BLaER1 treated with 17β-estradiol and CSF1 and Interleukin-3, amounts not matched to agents 10 nM and 100 nM (cell line): ENCODE data around the gene ANO1.

Experiments used
- H3K27ac ChIP-seq, 11 experiments: shearing (Covaris generic); formaldehyde crosslinking; 2 replicates each; pipeline ENCODE4 v1.8.1; 2022
- H3K27me3 ChIP-seq, 11 experiments: shearing (Covaris generic); formaldehyde crosslinking; 2 replicates each; pipeline ENCODE4 v1.8.1; 2022
- H3K36me3 ChIP-seq, 11 experiments: shearing (Covaris generic); formaldehyde crosslinking; 2 replicates each; pipeline ENCODE4 v1.8.1; 2022
- H3K4me1 ChIP-seq, 10 experiments: shearing (Covaris generic); formaldehyde crosslinking; 2 replicates each; pipeline ENCODE4 v1.8.1; 2022
- H3K4me2 ChIP-seq, 11 experiments: shearing (Covaris generic); formaldehyde crosslinking; 2 replicates each; pipeline ENCODE4 v1.8.1; 2022
- H3K4me3 ChIP-seq, 10 experiments: shearing (Covaris generic); formaldehyde crosslinking; 2 replicates each; pipeline ENCODE4 v1.8.1; 2022
- H3K9ac ChIP-seq, 11 experiments: shearing (Covaris generic); formaldehyde crosslinking; 2 replicates each; pipeline ENCODE4 v1.8.1; 2022
- H3K9me3 ChIP-seq, 11 experiments: shearing (Covaris generic); formaldehyde crosslinking; replicated peaks in 1 of 11; 2 replicates each; pipeline ENCODE4 v1.8.1; 2022
- H4K20me1 ChIP-seq, 11 experiments: shearing (Covaris generic); formaldehyde crosslinking; 2 replicates each; pipeline ENCODE4 v1.8.1; 2022
- Cebpa-rat ChIP-seq, 11 experiments: shearing (Covaris generic); IDR thresholded peaks; 2 replicates each; pipeline ENCODE4 v1.8.1; 2022

The ANO1 gene

GRCh38 chr11:70092959-70093715, 15.0 kb downstream of the ANO1 start:
- Histone ChIP-seq H3K4me3 (no peak overlapping the region), H3K27me3 (no peaks in the 10 kb centered on the region; a peak in 1 of 22 replicates), H4K20me1 (peaks cover 0 to 6% (median 0%) of the 10 kb centered on the region in 11 experiments; a peak in 1 of 22 replicates), H3K9ac (no peak overlapping the region), H3K4me1 (peaks cover 0 to 30% (median 9%) of the 10 kb centered on the region in 10 experiments; a peak in 10 of 20 replicates), H3K4me2 (no peak overlapping the region), H3K9me3 (no peaks in the 10 kb centered on the region), H3K36me3 (no peaks in the 10 kb centered on the region), H3K27ac (no peak overlapping the region)
- no peak for TF ChIP-seq Cebpa-rat (IDR thresholded peaks at IDR 0.05)

DNA sequence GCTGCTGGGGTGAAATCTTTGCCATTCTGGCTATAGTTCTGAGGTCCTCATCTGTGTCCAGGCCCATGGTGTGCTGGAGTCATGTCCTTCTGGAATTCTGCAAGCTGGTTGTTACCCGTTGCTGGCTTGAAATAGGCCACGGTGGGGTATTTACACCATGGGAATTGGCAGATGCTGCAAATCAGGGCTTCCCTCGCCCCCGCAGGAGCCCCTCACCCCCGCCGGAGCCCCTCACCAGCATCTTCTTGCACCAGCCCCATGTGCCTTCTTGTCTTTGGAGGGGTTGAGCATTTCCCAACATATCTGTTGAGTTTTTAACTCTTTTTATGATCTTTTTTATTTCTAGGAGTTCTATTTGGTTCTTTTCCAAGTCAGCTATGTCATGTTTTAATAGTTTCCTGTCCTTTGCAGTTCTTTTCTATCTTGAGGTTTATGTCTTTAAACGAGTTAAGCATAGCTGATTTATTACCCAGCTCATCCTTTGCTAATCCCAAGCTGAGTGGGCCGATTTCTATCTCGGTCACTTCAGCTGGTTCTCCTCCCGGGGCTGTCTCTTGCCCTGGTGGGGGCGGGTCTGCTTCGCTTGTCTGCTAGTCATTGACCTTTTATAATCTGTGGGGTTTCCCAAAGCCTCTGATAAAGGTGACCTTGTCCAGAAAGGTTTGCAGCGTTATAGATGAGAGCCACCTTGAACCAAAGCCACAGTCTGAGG, 17.6 kb downstream of the ANO1 start:
- peaks cover 0 to 6% (median 0%) of the 10 kb centered on the region in 11 experiments; a peak in 2 of 22 replicates for H4K20me1 ChIP-seq
- no peak overlapping the region; a peak in 1 of 22 replicates for H3K4me2 ChIP-seq
- no peak overlapping the region for H3K4me3 ChIP-seq
- H3K9ac ChIP-seq = no peak overlapping the region
- H3K4me1 ChIP-seq = peaks cover 0 to 29% (median 9%) of the 10 kb centered on the region in 10 experiments; a peak in 10 of 20 replicates
- H3K9me3 ChIP-seq = no peaks in the 10 kb centered on the region
- no peaks in the 10 kb centered on the region for H3K36me3 ChIP-seq
- H3K27ac ChIP-seq = no peak overlapping the region
- no peak for TF ChIP-seq Cebpa-rat (IDR thresholded peaks at IDR 0.05)
- no peaks in the 10 kb centered on the region for H3K27me3 ChIP-seq

- no peak for TF ChIP-seq Cebpa-rat (IDR thresholded peaks at IDR 0.05)
- Histone ChIP-seq H3K36me3 (no peaks in the 10 kb centered on the region), H3K4me2 (0 out of 22 replicates have a peak overlapping the region, but pooled peaks of 1 of the 11 experiments have one; percentile 4), H3K4me3 (no peak overlapping the region), H3K9me3 (no peaks in the 10 kb centered on the region), H4K20me1 (no peaks in the 10 kb centered on the region; a peak in 2 of 22 replicates), H3K27me3 (no peaks in the 10 kb centered on the region), H3K4me1 (peaks cover 0 to 34% (median 11%) of the 10 kb centered on the region in 10 experiments; a peak in 9 of 20 replicates), H3K27ac (no peak overlapping the region), H3K9ac (no peak overlapping the region)
These were observed 19.9 kb downstream of the ANO1 start for GRCh38 chr11:70097783-70098563.

DNA sequence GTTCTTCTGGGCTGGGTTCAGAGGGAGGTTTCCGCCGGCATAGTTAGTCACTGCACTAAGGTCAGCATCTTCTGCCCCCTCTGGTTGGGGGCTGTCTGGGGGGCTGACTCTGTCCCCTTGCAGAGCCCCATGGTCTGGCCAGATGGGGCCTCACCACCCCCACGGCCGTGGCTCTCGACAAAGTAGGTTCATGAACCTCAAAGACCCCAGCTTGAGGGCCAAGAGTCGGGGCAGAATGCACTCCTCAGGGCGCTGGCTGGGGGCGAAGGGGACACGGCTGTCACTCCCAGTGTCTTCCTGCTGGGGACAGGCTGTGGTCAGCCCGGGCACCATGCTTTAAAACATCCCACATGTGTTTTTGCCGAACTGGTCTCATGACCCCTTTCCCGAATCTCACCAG, 20.8 kb downstream of the ANO1 start:
- Histone ChIP-seq H3K9me3 (no peaks in the 10 kb centered on the region), H3K9ac (no peak overlapping the region), H3K4me2 (no peak overlapping the region), H3K4me1 (peaks cover 0 to 44% (median 20%) of the 10 kb centered on the region in 10 experiments; a peak in 16 of 20 replicates), H3K27me3 (no peaks in the 10 kb centered on the region), H3K27ac (no peak overlapping the region), H4K20me1 (no peaks in the 10 kb centered on the region; a peak in 2 of 22 replicates), H3K36me3 (no peaks in the 10 kb centered on the region), H3K4me3 (no peak overlapping the region)
- no peak for TF ChIP-seq Cebpa-rat (IDR thresholded peaks at IDR 0.05)

DNA sequence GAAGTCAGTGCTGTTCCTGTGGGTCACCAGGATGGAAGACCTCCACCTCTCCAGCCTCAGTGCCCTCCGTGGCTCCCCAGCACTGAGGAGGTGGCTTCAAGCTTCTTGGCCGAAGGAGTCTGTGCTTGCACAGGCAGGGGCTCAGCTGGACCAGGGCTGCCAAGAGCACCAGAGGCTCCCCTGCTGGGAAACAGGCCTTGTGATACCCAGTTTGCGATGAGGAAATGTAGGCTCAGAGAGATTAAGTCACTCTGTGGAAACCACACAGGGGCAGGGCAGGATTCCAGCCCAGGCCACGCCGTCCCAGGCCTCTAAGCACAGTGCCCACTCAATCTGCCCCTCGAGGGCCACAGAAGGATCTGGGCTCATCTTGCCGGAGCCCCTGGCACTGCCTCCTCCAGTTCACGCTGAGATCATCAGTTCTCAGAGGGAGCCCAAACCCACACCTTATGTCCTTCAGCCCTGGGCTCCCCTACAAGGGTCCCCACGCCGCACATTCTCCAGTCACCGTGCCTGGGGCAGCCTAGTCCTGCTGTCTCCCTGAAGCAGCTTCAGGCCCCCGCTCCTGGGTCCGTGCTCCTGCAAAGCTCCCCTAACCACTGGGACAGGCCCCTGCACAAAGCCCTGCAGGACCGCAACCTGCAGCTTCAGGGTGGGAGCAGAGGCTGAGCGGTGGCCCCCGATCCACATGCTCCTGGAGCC, 21.6 kb downstream of the ANO1 start:
- H3K36me3 ChIP-seq = no peaks in the 10 kb centered on the region

GRCh38 chr11:70100280-70100603, 22.1 kb downstream of the ANO1 start:
- no peak overlapping the region for H3K9ac ChIP-seq
- no peaks in the 10 kb centered on the region; a peak in 2 of 22 replicates for H4K20me1 ChIP-seq
- TF ChIP-seq Cebpa-rat (IDR thresholded peaks at IDR 0.05) = no peak
- H3K36me3 ChIP-seq = no peaks in the 10 kb centered on the region
- H3K4me3 ChIP-seq = no peak overlapping the region
- H3K4me2 ChIP-seq = no peak overlapping the region
- no peaks in the 10 kb centered on the region for H3K9me3 ChIP-seq
- peaks cover 0 to 47% (median 31%) of the 10 kb centered on the region in 10 experiments; a peak in 16 of 20 replicates for H3K4me1 ChIP-seq
- no peak overlapping the region for H3K27ac ChIP-seq
- H3K27me3 ChIP-seq = no peaks in the 10 kb centered on the region

More for the DNA sequence above, 21.6 kb downstream of the ANO1 start:
- TF ChIP-seq Cebpa-rat (IDR thresholded peaks at IDR 0.05) = no peak
- Histone ChIP-seq H4K20me1 (no peaks in the 10 kb centered on the region; a peak in 2 of 22 replicates), H3K9ac (no peak overlapping the region), H3K4me1 (peaks cover 0 to 45% (median 27%) of the 10 kb centered on the region in 10 experiments; a peak in 16 of 20 replicates), H3K27me3 (no peaks in the 10 kb centered on the region), H3K4me3 (no peak overlapping the region), H3K4me2 (no peak overlapping the region), H3K27ac (no peak overlapping the region), H3K9me3 (no peaks in the 10 kb centered on the region)

- Histone ChIP-seq H3K36me3 (no peaks in the 10 kb centered on the region), H3K27me3 (no peaks in the 10 kb centered on the region), H3K9ac (no peak overlapping the region)
These were observed 22.7 kb downstream of the ANO1 start for GRCh38 chr11:70100791-70101190.

DNA sequence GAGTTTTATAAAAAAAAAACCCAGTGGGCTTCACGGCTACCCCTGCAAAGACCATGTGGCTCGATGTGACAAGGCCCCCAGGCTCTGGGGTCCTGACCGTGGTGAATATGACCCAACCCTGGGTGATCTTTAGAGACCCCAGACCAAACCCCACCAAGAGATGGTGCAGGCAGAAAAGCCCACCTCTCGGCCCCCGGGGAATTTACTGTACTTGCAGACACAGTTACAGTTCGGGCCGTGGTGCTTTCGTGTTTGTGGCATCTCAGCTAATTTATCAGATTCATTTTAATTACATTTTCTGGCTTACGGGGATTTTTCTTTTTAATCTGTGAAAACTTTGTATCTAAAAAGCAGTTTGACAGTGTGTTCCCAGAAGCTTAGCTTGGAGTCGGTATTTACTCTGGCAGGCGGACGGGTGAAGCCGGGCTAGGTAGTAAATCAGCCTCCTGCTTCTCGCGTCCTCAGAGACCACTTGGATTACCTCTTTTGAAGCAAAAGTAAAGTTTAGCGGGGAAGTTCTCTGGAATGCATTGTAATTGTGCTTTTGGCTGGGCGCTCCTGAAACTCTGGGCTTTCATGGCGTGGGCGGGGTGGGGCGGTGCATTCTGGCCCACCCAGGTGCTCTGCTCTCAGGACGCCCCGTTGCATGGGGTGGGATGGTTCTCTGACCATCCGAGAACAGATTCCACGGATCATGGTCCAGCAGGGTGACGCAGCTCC, 25.3 kb downstream of the ANO1 start:
- no peak for TF ChIP-seq Cebpa-rat (IDR thresholded peaks at IDR 0.05)
- no peaks in the 10 kb centered on the region for H3K36me3 ChIP-seq
- 0 out of 22 replicates have a peak overlapping the region, but pooled peaks of 1 of the 11 experiments have one; percentile 2 for H3K27ac ChIP-seq
- peaks cover 0 to 51% (median 40%) of the 10 kb centered on the region in 10 experiments; a peak in 16 of 20 replicates for H3K4me1 ChIP-seq
- H3K4me2 ChIP-seq = peak overlapping the region in 9 of 11 experiments; percentile 39 to 87 (median 71); a peak in 17 of 22 replicates
- H4K20me1 ChIP-seq = peaks cover 0 to 8% (median 0%) of the 10 kb centered on the region in 11 experiments; a peak in 2 of 22 replicates
- H3K27me3 ChIP-seq = no peaks in the 10 kb centered on the region
- H3K4me3 ChIP-seq = no peak overlapping the region
- no peaks in the 10 kb centered on the region for H3K9me3 ChIP-seq
- H3K9ac ChIP-seq = peak overlapping the region in 5 of 11 experiments; percentile 15 to 58 (median 51); a peak in 8 of 22 replicates

More at GRCh38 chr11:70100791-70101190, 22.7 kb downstream of the ANO1 start:
- TF ChIP-seq Cebpa-rat (IDR thresholded peaks at IDR 0.05) = no peak
- no peak overlapping the region for H3K27ac ChIP-seq
- H3K4me1 ChIP-seq = peaks cover 0 to 51% (median 35%) of the 10 kb centered on the region in 10 experiments; a peak in 16 of 20 replicates
- no peak overlapping the region for H3K4me3 ChIP-seq
- H3K4me2 ChIP-seq = no peak overlapping the region
- H3K9me3 ChIP-seq = no peaks in the 10 kb centered on the region
- no peaks in the 10 kb centered on the region; a peak in 2 of 22 replicates for H4K20me1 ChIP-seq
